ENCODE measurements around the gene PRKCD. TPM values are rescaled to one million over a fixed set of nuclear protein-coding genes. Genes with fewer than 3 reads are reported as not detected.

PRKCD gene
- total RNA-seq, 2 donors from 2014 or later: 15.5 to 16.9 TPM

DNA sequence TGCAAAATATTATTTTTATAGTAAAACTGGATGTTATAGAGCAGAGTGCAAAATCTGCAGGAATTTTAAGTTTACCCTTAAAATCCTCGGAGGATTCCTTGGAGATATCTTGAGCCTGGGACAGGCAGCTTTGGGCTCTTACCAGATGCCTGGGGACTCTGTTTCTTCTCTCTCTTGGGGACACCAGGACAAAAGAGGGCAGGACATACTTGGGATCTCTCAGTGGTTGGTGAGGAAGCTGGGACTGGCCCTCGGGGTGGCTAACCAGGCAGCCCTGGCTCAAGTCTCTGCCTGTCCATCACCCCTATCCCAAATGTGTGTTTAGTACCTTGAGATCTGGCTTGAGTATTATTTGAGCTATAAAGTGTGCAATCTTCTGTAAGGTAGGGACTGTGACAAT lies 56.2 kb downstream of the PRKCD start:
- TF ChIP-seq POLR2A (IDR thresholded peaks at IDR 0.05) (no peak), CTCF (IDR thresholded peaks at IDR 0.05) (no peak)
- H3K36me3 ChIP-seq (replicated peaks in 1 of 2; ENCODE audit: insufficient read depth in 1 of 2, low read depth in 2 of 2): no peaks in the 10 kb centered on the region
- H3K4me1 ChIP-seq: no peaks in the 10 kb centered on the region
- 78 to 85% methylated on average over 2 of the region's 2 CpGs for WGBS, 2 donors
- no peaks in the 10 kb centered on the region for H3K9me3 ChIP-seq
- DNase-seq (no peak), ATAC-seq (no peak)
- H3K27me3 ChIP-seq: no peaks in the 10 kb centered on the region
- no peak overlapping the region for H3K27ac ChIP-seq
- H3K4me3 ChIP-seq: no peak overlapping the region
- intact Hi-C loops (cut with DNase I): no loop called here

GRCh38 chr3:53218131-53218530 lies 57.1 kb downstream of the PRKCD start:
- DNase-seq (peak in 1 of 4 donors; percentile 48), ATAC-seq (no peak)
- Histone ChIP-seq H3K36me3 (replicated peaks in 1 of 2; ENCODE audit: insufficient read depth in 1 of 2, low read depth in 2 of 2) (no peaks in the 10 kb centered on the region), H3K27me3 (no peaks in the 10 kb centered on the region), H3K27ac (no peak overlapping the region), H3K9me3 (no peaks in the 10 kb centered on the region), H3K4me1 (no peaks in the 10 kb centered on the region), H3K4me3 (no peak overlapping the region)
- intact Hi-C loops (cut with DNase I): no loop called here
- TF ChIP-seq POLR2A (IDR thresholded peaks at IDR 0.05): no peak
- no peak for TF ChIP-seq CTCF (IDR thresholded peaks at IDR 0.05)
- 59 to 82% methylated on average over 2 of the region's 2 CpGs for WGBS, 2 donors

DNA sequence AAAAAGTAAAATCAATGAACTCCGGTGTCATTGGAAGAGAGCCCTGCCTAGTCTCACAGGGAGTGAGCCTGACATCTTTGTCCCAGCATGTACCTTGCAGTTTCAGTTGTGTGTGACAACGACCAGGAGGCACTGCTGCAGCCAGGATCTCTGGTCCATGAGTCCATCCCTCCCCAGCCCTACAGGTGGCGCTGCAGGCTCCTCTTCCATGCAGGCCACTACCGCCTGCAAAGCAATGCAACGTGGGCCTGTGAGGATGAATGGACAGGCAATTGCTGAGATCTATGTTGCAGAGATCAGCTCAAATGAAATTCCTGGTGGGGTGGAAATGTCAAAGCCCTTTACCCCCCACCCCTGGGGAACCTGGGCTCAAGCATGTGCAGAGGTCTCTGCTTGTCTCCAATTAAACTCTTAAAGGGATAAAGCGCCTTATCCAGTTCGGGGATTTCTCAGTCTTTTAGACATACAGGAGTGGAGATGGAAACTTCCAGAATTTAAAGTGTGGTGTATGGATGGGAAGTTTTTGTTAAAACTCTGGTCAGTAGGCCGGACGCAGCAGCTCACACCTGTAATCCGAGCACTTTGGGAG lies 59.0 kb downstream of the PRKCD start:
- peaks cover 0 to 6% of the 10 kb centered on the region in 2 donors for H3K36me3 ChIP-seq (replicated peaks in 1 of 2; ENCODE audit: insufficient read depth in 1 of 2, low read depth in 2 of 2)
- DNase-seq (peak; percentile 88 to 92 (median 90)), ATAC-seq (peak; percentile 92)
- TF ChIP-seq POLR2A (IDR thresholded peaks at IDR 0.05) (no peak), CTCF (IDR thresholded peaks at IDR 0.05) (peak; percentile 87 to 94 (median 91))
- H3K27ac ChIP-seq: no peak overlapping the region
- 36 to 55% methylated on average over 7 to 10 of the region's 10 CpGs for WGBS, 2 donors
- intact Hi-C loops (cut with DNase I): no loop called here
- no peak overlapping the region for H3K4me3 ChIP-seq
- no peaks in the 10 kb centered on the region for H3K27me3 ChIP-seq
- no peaks in the 10 kb centered on the region for H3K4me1 ChIP-seq
- H3K9me3 ChIP-seq: no peaks in the 10 kb centered on the region

DNA sequence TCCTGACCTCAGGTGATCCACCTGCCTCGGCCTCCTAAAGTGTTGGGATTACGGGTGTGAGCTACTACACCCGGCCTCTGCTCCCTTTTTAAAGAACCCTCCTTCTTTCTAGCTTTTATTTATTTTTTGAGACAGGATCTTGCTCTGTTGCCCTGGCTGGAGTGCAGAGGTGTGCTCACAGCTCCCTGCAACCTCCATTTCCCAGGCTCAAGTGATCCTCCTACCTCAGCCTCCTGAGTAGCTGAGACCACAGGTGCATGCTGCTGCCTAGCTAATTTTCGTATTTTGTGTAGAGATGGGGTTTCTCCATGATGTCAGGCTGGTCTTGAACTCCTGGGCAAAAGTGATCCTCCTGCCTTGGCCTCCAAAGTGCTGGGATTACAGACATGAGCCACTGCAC lies 60.3 kb downstream of the PRKCD start:
- Histone ChIP-seq H3K9me3 (no peaks in the 10 kb centered on the region), H3K27me3 (no peaks in the 10 kb centered on the region), H3K27ac (no peak overlapping the region), H3K36me3 (replicated peaks in 1 of 2; ENCODE audit: insufficient read depth in 1 of 2, low read depth in 2 of 2) (peaks cover 0 to 14% of the 10 kb centered on the region in 2 donors), H3K4me3 (no peak overlapping the region), H3K4me1 (no peaks in the 10 kb centered on the region)
- ATAC-seq (no peak), DNase-seq (no peak)
- 90 to 95% methylated on average over 4 of the region's 4 CpGs for WGBS, 2 donors
- intact Hi-C loops (cut with DNase I): no loop called here
- no peak for TF ChIP-seq POLR2A (IDR thresholded peaks at IDR 0.05)
- TF ChIP-seq CTCF (IDR thresholded peaks at IDR 0.05): no peak

- Histone ChIP-seq H3K4me1 (no peaks in the 10 kb centered on the region), H3K27ac (peak overlapping the region in 1 of 4 donors; percentile 6)
Observed at GRCh38 chr3:53221827-53222182, 60.8 kb downstream of the PRKCD start.

More at GRCh38 chr3:53221827-53222182, 60.8 kb downstream of the PRKCD start:
- H3K36me3 ChIP-seq (replicated peaks in 1 of 2; ENCODE audit: insufficient read depth in 1 of 2, low read depth in 2 of 2): peaks cover 4 to 19% of the 10 kb centered on the region in 2 donors
- ATAC-seq: no peak
- no peak overlapping the region for H3K4me3 ChIP-seq
- 75 to 79% methylated on average over 3 of the region's 3 CpGs for WGBS, 2 donors
- no peaks in the 10 kb centered on the region for H3K9me3 ChIP-seq
- no peaks in the 10 kb centered on the region for H3K27me3 ChIP-seq
- no peak for TF ChIP-seq CTCF (IDR thresholded peaks at IDR 0.05)
- no peak for TF ChIP-seq POLR2A (IDR thresholded peaks at IDR 0.05)
- intact Hi-C loops (cut with DNase I): no loop called here
- no peak for DNase-seq

Data from body of pancreas (tissue), 4 donors.